HUES6 (cell line): Measurements from ENCODE around the gene DPEP1.

Source experiments
- H3K27ac ChIP-seq: 2 replicates; pipeline ENCODE4 v1.7.0; 2013; ENCODE audit warnings: low read depth, mild to moderate bottlenecking, low read length, inconsistent platforms
- H3K27me3 ChIP-seq: 2 replicates; pipeline ENCODE4 v1.6.1; 2013; ENCODE audit warnings: low read length; ENCODE audit not compliant: control insufficient read depth, insufficient read depth
- H3K36me3 ChIP-seq: 2 replicates; pipeline ENCODE4 v1.6.1; 2013; ENCODE audit warnings: low read length; ENCODE audit not compliant: control insufficient read depth, insufficient read depth
- H3K4me1 ChIP-seq: 2 replicates; pipeline ENCODE4 v1.6.1; 2013; ENCODE audit warnings: low read length; ENCODE audit not compliant: control insufficient read depth, insufficient read depth
- H3K4me3 ChIP-seq: 2 replicates; pipeline ENCODE4 v1.5.1; 2013; ENCODE audit warnings: low read depth, low read length
- H3K9ac ChIP-seq: one replicate; pipeline ENCODE4 v1.6.1; 2013; ENCODE audit warnings: mild to moderate bottlenecking, low read length
- H3K9me3 ChIP-seq: 2 replicates; pipeline ENCODE4 v1.6.1; 2013; ENCODE audit warnings: low read depth, low read length; ENCODE audit not compliant: control insufficient read depth, insufficient read depth

Gene DPEP1

GRCh38 chr16:89613954-89614459 lies 565 bp downstream of the DPEP1 start:
- H3K27ac ChIP-seq, result no peak overlapping the region
- no peak overlapping the region for H3K4me3 ChIP-seq
- H3K36me3 ChIP-seq, result no peaks in the 10 kb centered on the region
- H3K27me3 ChIP-seq, result no peaks in the 10 kb centered on the region
- peaks cover 9% of the 10 kb centered on the region; the same call in 1 of the 2 replicates for H3K4me1 ChIP-seq
- no peaks in the 10 kb centered on the region for H3K9me3 ChIP-seq
- no peak overlapping the region for H3K9ac ChIP-seq

GRCh38 chr16:89615176-89615575 lies 1.7 kb downstream of the DPEP1 start:
- Histone ChIP-seq H3K27ac (no peak overlapping the region), H3K36me3 (no peaks in the 10 kb centered on the region), H3K9ac (no peak overlapping the region), H3K4me3 (no peak overlapping the region), H3K9me3 (no peaks in the 10 kb centered on the region), H3K27me3 (no peaks in the 10 kb centered on the region), H3K4me1 (peaks cover 9% of the 10 kb centered on the region; the same call in 1 of the 2 replicates)

GRCh38 chr16:89615596-89616090 lies 2.2 kb downstream of the DPEP1 start:
- H3K27me3 ChIP-seq, result no peaks in the 10 kb centered on the region
- H3K36me3 ChIP-seq, result no peaks in the 10 kb centered on the region
- no peaks in the 10 kb centered on the region for H3K9me3 ChIP-seq
- H3K27ac ChIP-seq, result no peak overlapping the region
- H3K4me3 ChIP-seq, result no peak overlapping the region
- peaks cover 9% of the 10 kb centered on the region; the same call in 1 of the 2 replicates for H3K4me1 ChIP-seq
- H3K9ac ChIP-seq, result no peak overlapping the region

- H3K36me3 ChIP-seq, result no peaks in the 10 kb centered on the region
- H3K27ac ChIP-seq, result no peak overlapping the region
- no peak overlapping the region for H3K4me3 ChIP-seq
- peaks cover 9% of the 10 kb centered on the region; the same call in 1 of the 2 replicates for H3K4me1 ChIP-seq
- H3K27me3 ChIP-seq, result no peaks in the 10 kb centered on the region
- H3K9ac ChIP-seq, result no peak overlapping the region
- H3K9me3 ChIP-seq, result no peaks in the 10 kb centered on the region
Measured at GRCh38 chr16:89616623-89617022, 3.2 kb downstream of the DPEP1 start.

GRCh38 chr16:89617036-89617435 lies 3.6 kb downstream of the DPEP1 start:
- H3K4me1 ChIP-seq, result peaks cover 9% of the 10 kb centered on the region; the same call in 1 of the 2 replicates
- H3K36me3 ChIP-seq, result no peaks in the 10 kb centered on the region
- H3K27ac ChIP-seq, result no peak overlapping the region
- peaks cover 2% of the 10 kb centered on the region; the same call in 1 of the 2 replicates for H3K27me3 ChIP-seq
- H3K9ac ChIP-seq, result no peak overlapping the region
- no peaks in the 10 kb centered on the region for H3K9me3 ChIP-seq
- H3K4me3 ChIP-seq, result no peak overlapping the region

GRCh38 chr16:89618109-89618998 lies 4.9 kb downstream of the DPEP1 start:
- no peaks in the 10 kb centered on the region for H3K36me3 ChIP-seq
- H3K9ac ChIP-seq, result no peak overlapping the region
- no peak overlapping the region for H3K27ac ChIP-seq
- H3K4me3 ChIP-seq, result no peak overlapping the region
- H3K27me3 ChIP-seq, result peaks cover 8% of the 10 kb centered on the region; the same call in 1 of the 2 replicates
- H3K9me3 ChIP-seq, result no peaks in the 10 kb centered on the region
- peaks cover 4% of the 10 kb centered on the region; the same call in 1 of the 2 replicates for H3K4me1 ChIP-seq

- H3K9ac ChIP-seq, result no peak overlapping the region
- no peak overlapping the region for H3K4me3 ChIP-seq
- no peaks in the 10 kb centered on the region for H3K9me3 ChIP-seq
- H3K36me3 ChIP-seq, result no peaks in the 10 kb centered on the region
- H3K27me3 ChIP-seq, result peaks cover 17% of the 10 kb centered on the region; the same call in 1 of the 2 replicates
- no peak overlapping the region for H3K27ac ChIP-seq
- H3K4me1 ChIP-seq, result peaks cover 2% of the 10 kb centered on the region; the same call in 1 of the 2 replicates
Measured at GRCh38 chr16:89619840-89620239, 6.4 kb downstream of the DPEP1 start.

- Histone ChIP-seq H3K27me3 (peaks cover 17% of the 10 kb centered on the region; the same call in 1 of the 2 replicates), H3K9ac (no peak overlapping the region), H3K9me3 (no peaks in the 10 kb centered on the region), H3K36me3 (no peaks in the 10 kb centered on the region), H3K4me3 (no peak overlapping the region), H3K27ac (no peak overlapping the region), H3K4me1 (peaks cover 7% of the 10 kb centered on the region; the same call in 1 of the 2 replicates)
Measured at GRCh38 chr16:89620406-89620841, 7.0 kb downstream of the DPEP1 start.

GRCh38 chr16:89621136-89621697 lies 7.8 kb downstream of the DPEP1 start:
- Histone ChIP-seq H3K9me3 (no peaks in the 10 kb centered on the region), H3K36me3 (no peaks in the 10 kb centered on the region), H3K9ac (no peak overlapping the region), H3K4me3 (no peak overlapping the region), H3K4me1 (peaks cover 7% of the 10 kb centered on the region; the same call in 1 of the 2 replicates), H3K27ac (no peak overlapping the region), H3K27me3 (peaks cover 17% of the 10 kb centered on the region; the same call in 1 of the 2 replicates)

- H3K4me1 ChIP-seq, result peaks cover 7% of the 10 kb centered on the region; the same call in 1 of the 2 replicates
- H3K27me3 ChIP-seq, result peaks cover 17% of the 10 kb centered on the region; the same call in 1 of the 2 replicates
- no peaks in the 10 kb centered on the region for H3K36me3 ChIP-seq
- H3K9me3 ChIP-seq, result no peaks in the 10 kb centered on the region
- H3K9ac ChIP-seq, result no peak overlapping the region
- H3K27ac ChIP-seq, result no peak overlapping the region
- no peak overlapping the region for H3K4me3 ChIP-seq
Measured at GRCh38 chr16:89621698-89622409, 8.4 kb downstream of the DPEP1 start.
